Lower lobe of right lung (tissue), 2 donors: ENCODE results near the gene S100A16. TPM values are rescaled to one million over a fixed set of nuclear protein-coding genes. Genes with fewer than 3 reads are reported as not detected.
"Not testable (repeated sequence)": the region's sequence is repeated elsewhere in the genome, so short reads cannot be mapped to it uniquely, and the experiment has no call there.

ENCODE experiments used
- ATAC-seq, 2 donors: fragments of 200-7000 bp; cut with Tn5 transposase; one replicate each; pipeline ENCODE4 v1.9.1; 2020 to 2022; ENCODE audit warnings: mild to moderate bottlenecking in 2 of 2, moderate library complexity in 2 of 2
- DNase-seq: peaks from one replicate; pipeline ENCODE4 v3.0.0-alpha.2; 2020
- H3K27ac ChIP-seq: fragments of 200-600 bp; one replicate; pipeline ENCODE4 v1.8.0; 2022
- H3K27me3 ChIP-seq: fragments of 200-600 bp; one replicate; pipeline ENCODE4 v1.8.0; 2022; ENCODE audit warnings: low read depth
- H3K36me3 ChIP-seq: fragments of 200-600 bp; one replicate; pipeline ENCODE4 v1.8.0; 2022; ENCODE audit warnings: mild to moderate bottlenecking
- H3K4me1 ChIP-seq: fragments of 200-600 bp; one replicate; pipeline ENCODE4 v1.8.0; 2022
- H3K4me3 ChIP-seq: fragments of 200-600 bp; one replicate; pipeline ENCODE4 v1.8.0; 2022; ENCODE audit warnings: mild to moderate bottlenecking
- H3K9me3 ChIP-seq: fragments of 200-600 bp; one replicate; pipeline ENCODE4 v1.8.0; 2022
- CTCF ChIP-seq: fragments of 200-600 bp; IDR thresholded peaks from one replicate; pipeline ENCODE4 v1.8.0; 2022; ENCODE audit warnings: antibody characterized with exemption, mild to moderate bottlenecking
- intact Hi-C: fragments of 100-400 bp; cut with DNase I; formaldehyde crosslinking; loops from one replicate; pipeline ENCODE4 v1.11.0; 2022
- total RNA-seq: library from RNA; stranded (reverse); fragmentation: NEBNext Ultra II Directional; extraction: Animal tissue kit (Norgen Biotek cat#: 25700); gene quantifications from one replicate; pipeline ENCODE4 v1.2.1, GENCODE V29; 2021
- donor health status: DM: no; HTN: yes; CAD: no; lungs with severe emphysema.

The S100A16 gene
- total RNA-seq, 1 donor from 2014 or later = 52.3 TPM

GRCh38 chr1:153583976-153584375 lies 29.0 kb downstream of the S100A16 start:
- intact Hi-C loops = no loop called here

GRCh38 chr1:153583514-153583913 lies 29.4 kb downstream of the S100A16 start:
- H3K27ac ChIP-seq, H3K4me1 ChIP-seq, intact Hi-C loops, H3K4me3 ChIP-seq, H3K36me3 ChIP-seq, H3K27me3 ChIP-seq, ATAC-seq, DNase-seq, H3K9me3 ChIP-seq: not testable (repeated sequence)

More at GRCh38 chr1:153583976-153584375, 29.0 kb downstream of the S100A16 start:
- H3K9me3 ChIP-seq = no peaks in the 10 kb centered on the region
- ATAC-seq (no peak), DNase-seq (no peak)
- H3K4me3 ChIP-seq = no peak overlapping the region
- TF ChIP-seq CTCF = no peak
- H3K4me1 ChIP-seq = no peaks in the 10 kb centered on the region
- no peak overlapping the region for H3K27ac ChIP-seq
- no peaks in the 10 kb centered on the region for H3K27me3 ChIP-seq
- no peaks in the 10 kb centered on the region for H3K36me3 ChIP-seq

GRCh38 chr1:153582836-153583235 lies 30.1 kb downstream of the S100A16 start:
- intact Hi-C loops, H3K9me3 ChIP-seq, H3K27ac ChIP-seq, DNase-seq, H3K4me3 ChIP-seq, H3K27me3 ChIP-seq, ATAC-seq, H3K4me1 ChIP-seq, H3K36me3 ChIP-seq: not testable (repeated sequence)

- Histone ChIP-seq H3K9me3 (no peaks in the 10 kb centered on the region), H3K36me3 (no peaks in the 10 kb centered on the region), H3K27ac (no peak overlapping the region), H3K4me1 (peaks cover under 1% of the 10 kb centered on the region), H3K27me3 (no peaks in the 10 kb centered on the region), H3K4me3 (no peak overlapping the region)
- no peak for TF ChIP-seq CTCF
- DNase-seq = no peak
- intact Hi-C loops = no loop called here
- no peak for ATAC-seq
Observed at GRCh38 chr1:153578936-153579335, 34.0 kb downstream of the S100A16 start.

- TF ChIP-seq CTCF = no peak
- Histone ChIP-seq H3K4me3 (no peak overlapping the region), H3K4me1 (peaks cover 5% of the 10 kb centered on the region), H3K27me3 (no peaks in the 10 kb centered on the region), H3K9me3 (no peaks in the 10 kb centered on the region), H3K36me3 (no peaks in the 10 kb centered on the region), H3K27ac (no peak overlapping the region)
- no peak for ATAC-seq
- DNase-seq = no peak
- intact Hi-C loops = no loop called here
Observed at GRCh38 chr1:153578490-153578889, 34.4 kb downstream of the S100A16 start.

- no peaks in the 10 kb centered on the region for H3K36me3 ChIP-seq
- H3K4me1 ChIP-seq = peaks cover 13% of the 10 kb centered on the region
- peak; percentile 43 to 56 for ATAC-seq
- H3K4me3 ChIP-seq = no peak overlapping the region
- no peaks in the 10 kb centered on the region for H3K9me3 ChIP-seq
- H3K27ac ChIP-seq = no peak overlapping the region
- TF ChIP-seq CTCF = no peak
- DNase-seq = peak; percentile 53
- H3K27me3 ChIP-seq = no peaks in the 10 kb centered on the region
- intact Hi-C loops = no loop called here
Observed at GRCh38 chr1:153577624-153578051, 35.3 kb downstream of the S100A16 start.

- ATAC-seq = no peak
- Histone ChIP-seq H3K4me1 (peaks cover 18% of the 10 kb centered on the region), H3K9me3 (no peaks in the 10 kb centered on the region), H3K27ac (no peak overlapping the region), H3K36me3 (no peaks in the 10 kb centered on the region), H3K4me3 (no peak overlapping the region), H3K27me3 (no peaks in the 10 kb centered on the region)
- no peak for TF ChIP-seq CTCF
- DNase-seq = no peak
- intact Hi-C loops = no loop called here
Observed at GRCh38 chr1:153577138-153577537, 35.8 kb downstream of the S100A16 start.

- H3K9me3 ChIP-seq, intact Hi-C loops, H3K36me3 ChIP-seq, ATAC-seq, DNase-seq, H3K27ac ChIP-seq, H3K4me3 ChIP-seq, H3K27me3 ChIP-seq: not testable (repeated sequence)
- H3K4me1 ChIP-seq = peaks cover 18% of the 10 kb centered on the region
Observed at GRCh38 chr1:153575497-153575896, 37.4 kb downstream of the S100A16 start.

GRCh38 chr1:153575081-153575491 lies 37.9 kb downstream of the S100A16 start:
- H3K27me3 ChIP-seq, ATAC-seq, DNase-seq, H3K36me3 ChIP-seq, H3K27ac ChIP-seq, H3K4me3 ChIP-seq, H3K9me3 ChIP-seq, intact Hi-C loops: not testable (repeated sequence)
- peaks cover 18% of the 10 kb centered on the region for H3K4me1 ChIP-seq
